DOHH2 (cell line): ENCODE data around the gene ANKRD39.

Source experiments
- H3F3A ChIP-seq: fragments of 200-600 bp; sonication (generic), shearing (Covaris generic); 2 replicates; pipeline ENCODE4 v1.6.0; 2016; ENCODE audit warnings: antibody characterized with exemption, mild to moderate bottlenecking; ENCODE audit not compliant: control insufficient read depth, insufficient read depth
- H3K27ac ChIP-seq: fragments of 200-600 bp; sonication (generic); 2 replicates; pipeline ENCODE4 v1.5.1; 2014; ENCODE audit warnings: low read depth, mild to moderate bottlenecking, low read length, moderate library complexity
- H3K27me3 ChIP-seq: fragments of 200-600 bp; sonication (generic); 2 replicates; pipeline ENCODE4 v1.6.1; 2014; ENCODE audit warnings: mild to moderate bottlenecking, low read length, mixed read lengths; ENCODE audit not compliant: control insufficient read depth
- H3K36me3 ChIP-seq: fragments of 200-600 bp; sonication (generic); 2 replicates; pipeline ENCODE4 v1.6.1; 2014; ENCODE audit warnings: mild to moderate bottlenecking, low read length, moderate library complexity, mixed read lengths; ENCODE audit not compliant: control insufficient read depth
- H3K4me1 ChIP-seq: fragments of 200-600 bp; sonication (generic); 2 replicates; pipeline ENCODE4 v1.6.1; 2014; ENCODE audit warnings: mild to moderate bottlenecking, low read length, mixed read lengths; ENCODE audit not compliant: control insufficient read depth
- H3K4me2 ChIP-seq: fragments of 200-600 bp; sonication (generic); 2 replicates; pipeline ENCODE4 v1.6.0; 2014; ENCODE audit warnings: mild to moderate bottlenecking, low read length, moderate library complexity
- H3K4me3 ChIP-seq: fragments of 200-600 bp; sonication (generic); 2 replicates; pipeline ENCODE4 v1.5.1; 2014; ENCODE audit warnings: mild to moderate bottlenecking, low read length, mixed read lengths
- H3K79me2 ChIP-seq: fragments of 200-600 bp; sonication (generic); 2 replicates; pipeline ENCODE4 v1.6.1; 2014; ENCODE audit warnings: mild to moderate bottlenecking, low read length, mixed read lengths; ENCODE audit not compliant: control insufficient read depth
- H3K9me2 ChIP-seq: fragments of 200-600 bp; sonication (generic); replicated peaks from 2 replicates; pipeline ENCODE4 v1.6.1; 2014; ENCODE audit warnings: mild to moderate bottlenecking, low read length, mixed read lengths; ENCODE audit not compliant: control insufficient read depth
- H3K9me3 ChIP-seq: fragments of 200-600 bp; sonication (generic); 2 replicates; pipeline ENCODE4 v1.6.1; 2014; ENCODE audit warnings: antibody characterized with exemption, low read length, mixed read lengths; ENCODE audit not compliant: control insufficient read depth, insufficient read depth
- H4K20me1 ChIP-seq: fragments of 200-600 bp; sonication (generic); 2 replicates; pipeline ENCODE4 v1.6.0; 2014; ENCODE audit warnings: low read depth, mild to moderate bottlenecking, antibody characterized with exemption, low read length, moderate library complexity; ENCODE audit not compliant: control insufficient read depth, insufficient read depth
- EZH2phosphoT487 ChIP-seq: fragments of 200-600 bp; sonication (generic); IDR thresholded peaks from 2 replicates; pipeline ENCODE4 v1.6.1; 2017; ENCODE audit warnings: borderline replicate concordance, mild to moderate bottlenecking, antibody characterized with exemption, low read length, moderate library complexity, mixed read lengths
- TF ChIP-seq, protein P1 (sequence below): fragments of 200-600 bp; sonication (generic); IDR thresholded peaks from one replicate; pipeline ENCODE4 v1.5.1; 2014; ENCODE audit warnings: antibody characterized with exemption, mild to moderate bottlenecking, low read depth, low read length; ENCODE audit not compliant: poor library complexity, severe bottlenecking

ANKRD39 gene

GRCh38 chr2:96872591-96873349, 15.0 kb upstream of the ANKRD39 start:
- H3F3A ChIP-seq: no peaks in the 10 kb centered on the region

DNA sequence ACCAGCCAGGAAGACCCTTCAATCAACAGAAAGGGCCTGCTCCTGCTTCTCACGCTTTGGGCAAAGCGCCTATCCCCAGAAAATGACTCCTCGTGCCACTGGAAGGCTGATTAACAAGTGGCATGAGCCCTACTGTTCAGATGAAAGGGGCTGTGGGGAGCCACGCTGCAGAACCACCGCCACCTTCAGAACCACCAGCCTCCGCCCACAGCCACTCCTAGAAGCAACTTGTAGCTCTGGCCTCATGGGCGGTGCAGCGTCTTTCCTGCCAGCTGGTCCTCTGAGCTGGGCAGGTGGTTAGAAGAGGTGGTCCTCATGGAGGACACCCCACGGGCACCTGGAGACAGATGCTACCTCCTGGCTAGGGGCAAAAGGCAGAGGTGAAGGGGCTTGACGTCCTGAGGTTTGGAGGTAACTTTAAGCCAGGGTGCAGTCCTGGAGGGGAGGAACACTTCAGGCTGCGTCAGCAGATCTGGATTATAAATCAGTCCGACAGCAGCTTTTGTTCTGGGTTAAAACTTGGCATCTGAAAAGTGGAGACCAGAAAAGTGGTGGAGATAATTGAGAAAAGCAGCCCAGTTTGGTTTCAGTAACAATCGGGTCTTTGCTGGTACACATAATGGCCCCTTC, 12.9 kb upstream of the ANKRD39 start:
- Histone ChIP-seq H3K4me2 (no peak overlapping the region), H3K36me3 (no peaks in the 10 kb centered on the region), H3K4me1 (peaks cover 18% of the 10 kb centered on the region), H3K27ac (no peak overlapping the region), H3K27me3 (peaks cover 90% of the 10 kb centered on the region), H3K9me3 (no peaks in the 10 kb centered on the region), H3F3A (no peaks in the 10 kb centered on the region), H3K9me2 (no peaks in the 10 kb centered on the region), H4K20me1 (no peaks in the 10 kb centered on the region), H3K79me2 (no peaks in the 10 kb centered on the region), H3K4me3 (no peak overlapping the region)
- peak; percentile 95; the same call in 1 of the 2 replicates for TF ChIP-seq EZH2phosphoT487
- TF ChIP-seq, protein P1, sequence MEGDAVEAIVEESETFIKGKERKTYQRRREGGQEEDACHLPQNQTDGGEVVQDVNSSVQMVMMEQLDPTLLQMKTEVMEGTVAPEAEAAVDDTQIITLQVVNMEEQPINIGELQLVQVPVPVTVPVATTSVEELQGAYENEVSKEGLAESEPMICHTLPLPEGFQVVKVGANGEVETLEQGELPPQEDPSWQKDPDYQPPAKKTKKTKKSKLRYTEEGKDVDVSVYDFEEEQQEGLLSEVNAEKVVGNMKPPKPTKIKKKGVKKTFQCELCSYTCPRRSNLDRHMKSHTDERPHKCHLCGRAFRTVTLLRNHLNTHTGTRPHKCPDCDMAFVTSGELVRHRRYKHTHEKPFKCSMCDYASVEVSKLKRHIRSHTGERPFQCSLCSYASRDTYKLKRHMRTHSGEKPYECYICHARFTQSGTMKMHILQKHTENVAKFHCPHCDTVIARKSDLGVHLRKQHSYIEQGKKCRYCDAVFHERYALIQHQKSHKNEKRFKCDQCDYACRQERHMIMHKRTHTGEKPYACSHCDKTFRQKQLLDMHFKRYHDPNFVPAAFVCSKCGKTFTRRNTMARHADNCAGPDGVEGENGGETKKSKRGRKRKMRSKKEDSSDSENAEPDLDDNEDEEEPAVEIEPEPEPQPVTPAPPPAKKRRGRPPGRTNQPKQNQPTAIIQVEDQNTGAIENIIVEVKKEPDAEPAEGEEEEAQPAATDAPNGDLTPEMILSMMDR: no peak

More at GRCh38 chr2:96872591-96873349, 15.0 kb upstream of the ANKRD39 start:
- Histone ChIP-seq H4K20me1 (no peaks in the 10 kb centered on the region), H3K27ac (no peak overlapping the region), H3K4me2 (no peak overlapping the region), H3K9me3 (no peaks in the 10 kb centered on the region), H3K79me2 (no peaks in the 10 kb centered on the region), H3K4me1 (peaks cover 15% of the 10 kb centered on the region), H3K4me3 (no peak overlapping the region), H3K9me2 (no peaks in the 10 kb centered on the region), H3K27me3 (peaks cover 78% of the 10 kb centered on the region), H3K36me3 (no peaks in the 10 kb centered on the region)
- TF ChIP-seq, protein P1: no peak

DNA sequence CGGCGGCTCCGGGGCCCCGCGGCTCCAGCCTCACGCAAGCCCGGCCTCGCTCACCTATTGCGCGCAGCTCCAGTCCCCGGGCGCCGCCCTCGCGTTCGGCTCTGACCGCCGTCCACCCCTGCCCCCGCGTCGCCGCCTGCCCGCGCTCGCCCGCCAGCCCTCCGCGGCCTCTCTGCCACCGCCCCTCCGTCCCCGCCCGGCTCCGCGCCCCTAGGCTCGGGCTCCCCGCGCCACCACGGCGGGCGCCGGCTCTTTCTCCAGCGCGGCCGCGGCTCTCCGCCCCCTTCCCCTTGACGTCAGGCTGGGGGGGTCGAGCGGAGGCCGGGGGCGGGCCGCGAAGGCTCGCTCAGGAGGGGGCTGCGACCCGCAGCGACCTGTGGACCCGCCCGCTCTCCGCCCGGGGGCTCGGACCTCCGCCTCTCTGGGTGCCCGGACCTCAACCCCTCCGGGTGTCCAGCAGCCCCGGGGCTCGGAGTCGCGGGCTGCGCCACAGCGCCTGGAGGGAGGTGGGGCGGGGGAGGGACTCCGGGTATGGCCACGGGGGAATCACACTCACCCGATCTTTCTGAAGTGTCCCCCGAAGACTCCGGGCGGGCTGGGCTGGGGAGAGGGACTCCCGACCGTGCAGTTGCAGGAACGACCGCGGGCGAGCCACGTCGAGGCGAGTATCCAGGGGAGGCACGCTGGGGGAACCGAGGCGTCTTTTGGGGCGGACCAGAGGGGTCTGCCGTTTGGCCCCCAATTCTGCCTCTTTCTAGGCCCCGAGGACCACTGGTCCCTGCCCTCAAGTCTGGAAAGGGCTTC, 12.2 kb upstream of the ANKRD39 start, which contains the start of gene SEMA4C:
TSS of gene SEMA4C (minus strand) at position 259 of the 804 bp plus-strand sequence. CDS start 2,194 bp downstream, outside the sequence.
- Histone ChIP-seq H3K79me2 (no peaks in the 10 kb centered on the region), H3K9me3 (no peaks in the 10 kb centered on the region), H3K9me2 (no peaks in the 10 kb centered on the region), H3K27me3 (peaks cover 83% of the 10 kb centered on the region), H3K4me2 (peak within 1 kb of the TSS; percentile 84), H4K20me1 (no peaks in the 10 kb centered on the region), H3K27ac (no peak within 1 kb of the TSS), H3K4me3 (peak within 1 kb of the TSS; percentile 68), H3K4me1 (peaks cover 18% of the 10 kb centered on the region), H3K36me3 (no peaks in the 10 kb centered on the region), H3F3A (no peaks in the 10 kb centered on the region)
- TF ChIP-seq, protein P1: no peak
- TF ChIP-seq EZH2phosphoT487: peak; percentile 92
